ENCODE measurements around the gene DRC3.

The DRC3 gene

GRCh38 chr17:18025945-18026776 lies 53.5 kb downstream of the DRC3 start:
- no peaks in the 10 kb centered on the region for H3F3A ChIP-seq (ENCODE audit: low read depth)
- peaks cover 26% of the 10 kb centered on the region; the same call in 1 of the 2 replicates for H3K36me3 ChIP-seq (ENCODE audit: insufficient read depth, low read length)
- H3K4me3 ChIP-seq (ENCODE audit: low read length, poor library complexity, severe bottlenecking): no peak overlapping the region
- no peak for TF ChIP-seq CTCF (conservative IDR thresholded peaks at IDR 0.05; ENCODE audit: low read length)
- no peak for TF ChIP-seq EZH2phosphoT487 (IDR thresholded peaks at IDR 0.05; ENCODE audit: borderline replicate concordance)
- no peak overlapping the region for H2AFZ ChIP-seq (ENCODE audit: low read length)
- H4K20me1 ChIP-seq (ENCODE audit: insufficient read depth, low read length, poor library complexity, severe bottlenecking): no peaks in the 10 kb centered on the region
- no peaks in the 10 kb centered on the region for H3K9me3 ChIP-seq (ENCODE audit: insufficient read depth, low read depth, low read length)
- H3K4me2 ChIP-seq (ENCODE audit: low read depth, low read length, poor library complexity, severe bottlenecking): no peak overlapping the region
- H3K9ac ChIP-seq (ENCODE audit: low read depth, low read length, poor library complexity, severe bottlenecking): no peak overlapping the region
- no peaks in the 10 kb centered on the region for H3K9me2 ChIP-seq (replicated peaks; ENCODE audit: low read depth, low read length)
- H3K27me3 ChIP-seq (ENCODE audit: insufficient read depth, low read length, poor library complexity, severe bottlenecking): no peaks in the 10 kb centered on the region
- H3K79me2 ChIP-seq (ENCODE audit: insufficient read depth, low read length): no peaks in the 10 kb centered on the region
- H3K4me1 ChIP-seq (ENCODE audit: insufficient read depth, low read length, poor library complexity, severe bottlenecking): no peaks in the 10 kb centered on the region

DNA sequence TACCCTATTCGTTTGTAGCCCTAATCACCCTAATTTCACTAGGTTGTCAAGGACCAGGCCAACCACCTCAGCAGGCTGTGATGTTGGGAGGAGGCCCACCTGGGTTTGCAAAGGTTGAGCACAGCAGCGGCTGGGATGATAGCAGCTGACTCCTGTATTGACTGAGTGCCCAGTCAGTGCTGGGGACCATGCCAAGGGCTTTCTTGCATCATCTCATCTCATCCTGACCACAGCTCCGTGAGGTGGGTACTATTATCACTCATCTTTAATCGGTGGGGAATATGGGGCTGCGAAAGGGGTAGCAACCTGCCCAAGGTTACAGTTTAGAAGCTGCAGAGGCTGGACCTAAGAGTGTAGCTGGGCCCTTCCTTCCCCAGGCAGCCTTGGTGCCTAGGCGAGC lies 54.6 kb downstream of the DRC3 start:
- no peak overlapping the region for H3K9ac ChIP-seq (ENCODE audit: low read depth, low read length, poor library complexity, severe bottlenecking)
- H4K20me1 ChIP-seq (ENCODE audit: insufficient read depth, low read length, poor library complexity, severe bottlenecking): no peaks in the 10 kb centered on the region
- peaks cover 19% of the 10 kb centered on the region; the same call in 1 of the 2 replicates for H3K36me3 ChIP-seq (ENCODE audit: insufficient read depth, low read length)
- no peaks in the 10 kb centered on the region for H3K9me3 ChIP-seq (ENCODE audit: insufficient read depth, low read depth, low read length)
- H3K4me3 ChIP-seq (ENCODE audit: low read length, poor library complexity, severe bottlenecking): no peak overlapping the region
- 0 out of 2 replicates have a peak, but pooled peaks cover under 1% of the 10 kb centered on the region for H3K79me2 ChIP-seq (ENCODE audit: insufficient read depth, low read length)
- no peaks in the 10 kb centered on the region for H3F3A ChIP-seq (ENCODE audit: low read depth)
- H3K27me3 ChIP-seq (ENCODE audit: insufficient read depth, low read length, poor library complexity, severe bottlenecking): no peaks in the 10 kb centered on the region
- H3K9me2 ChIP-seq (replicated peaks; ENCODE audit: low read depth, low read length): no peaks in the 10 kb centered on the region
- no peak for TF ChIP-seq CTCF (conservative IDR thresholded peaks at IDR 0.05; ENCODE audit: low read length)
- TF ChIP-seq EZH2phosphoT487 (IDR thresholded peaks at IDR 0.05; ENCODE audit: borderline replicate concordance): no peak
- H3K4me2 ChIP-seq (ENCODE audit: low read depth, low read length, poor library complexity, severe bottlenecking): no peak overlapping the region
- no peaks in the 10 kb centered on the region for H3K4me1 ChIP-seq (ENCODE audit: insufficient read depth, low read length, poor library complexity, severe bottlenecking)
- no peak overlapping the region for H2AFZ ChIP-seq (ENCODE audit: low read length)

DNA sequence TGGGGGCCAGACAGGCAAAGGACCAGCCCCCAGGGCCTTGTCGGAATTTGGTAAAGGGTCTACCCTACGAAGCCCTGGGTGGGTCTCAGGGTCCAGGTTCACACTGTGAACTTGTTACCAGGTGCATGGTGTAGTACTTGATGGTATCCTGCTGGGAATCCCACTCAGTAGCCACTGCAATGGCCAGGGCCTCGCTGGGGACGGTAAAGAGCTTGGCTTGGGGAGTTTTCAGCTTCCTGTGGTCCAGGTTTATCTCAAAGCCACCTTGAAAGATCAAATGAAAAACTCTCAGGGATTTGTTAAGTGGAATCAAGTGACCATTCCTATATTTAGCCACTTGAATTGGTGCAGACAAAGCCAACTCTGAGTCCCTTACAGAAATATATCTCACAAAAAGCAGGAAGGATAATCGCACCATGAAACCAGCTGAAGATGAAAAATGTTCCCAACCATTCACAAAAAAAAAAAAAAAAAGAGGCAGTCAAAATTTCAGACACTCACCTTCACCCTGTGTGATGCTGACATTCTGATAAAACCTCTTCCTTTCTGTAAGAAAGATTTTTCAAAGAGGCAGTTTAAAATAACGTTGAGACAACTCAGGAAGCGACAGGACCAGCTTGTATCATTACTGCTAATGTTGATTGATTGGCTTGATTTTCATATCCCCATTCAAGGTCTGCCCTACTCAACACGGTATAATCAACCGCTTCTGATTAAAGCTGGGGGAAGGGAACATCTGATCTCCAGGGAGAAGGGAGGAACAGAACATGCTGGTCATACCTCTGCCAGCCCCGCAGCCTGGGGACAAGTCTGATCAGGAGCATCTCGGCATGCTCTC lies 55.7 kb downstream of the DRC3 start:
- TF ChIP-seq CTCF (conservative IDR thresholded peaks at IDR 0.05; ENCODE audit: low read length) (no peak), EZH2phosphoT487 (IDR thresholded peaks at IDR 0.05; ENCODE audit: borderline replicate concordance) (no peak)
- H3K36me3 ChIP-seq (ENCODE audit: insufficient read depth, low read length): peaks cover 19% of the 10 kb centered on the region; the same call in 1 of the 2 replicates
- H3K9me3 ChIP-seq (ENCODE audit: insufficient read depth, low read depth, low read length): no peaks in the 10 kb centered on the region

More for the DNA sequence above, 55.7 kb downstream of the DRC3 start:
- no peaks in the 10 kb centered on the region for H4K20me1 ChIP-seq (ENCODE audit: insufficient read depth, low read length, poor library complexity, severe bottlenecking)
- no peaks in the 10 kb centered on the region for H3K9me2 ChIP-seq (replicated peaks; ENCODE audit: low read depth, low read length)
- H3F3A ChIP-seq (ENCODE audit: low read depth): no peaks in the 10 kb centered on the region
- H2AFZ ChIP-seq (ENCODE audit: low read length): no peak overlapping the region
- no peak overlapping the region for H3K4me2 ChIP-seq (ENCODE audit: low read depth, low read length, poor library complexity, severe bottlenecking)
- H3K9ac ChIP-seq (ENCODE audit: low read depth, low read length, poor library complexity, severe bottlenecking): no peak overlapping the region
- no peaks in the 10 kb centered on the region for H3K4me1 ChIP-seq (ENCODE audit: insufficient read depth, low read length, poor library complexity, severe bottlenecking)
- no peaks in the 10 kb centered on the region for H3K27me3 ChIP-seq (ENCODE audit: insufficient read depth, low read length, poor library complexity, severe bottlenecking)
- peaks cover 11% of the 10 kb centered on the region; the same call in 1 of the 2 replicates for H3K79me2 ChIP-seq (ENCODE audit: insufficient read depth, low read length)
- no peak overlapping the region for H3K4me3 ChIP-seq (ENCODE audit: low read length, poor library complexity, severe bottlenecking)

Measured in Loucy (cell line).